Calu3 (cell line): ENCODE measurements around the gene CHST6. TPM values are rescaled to one million over a fixed set of nuclear protein-coding genes. Genes with fewer than 3 reads are reported as not detected.

Experiments
- BruUV-seq: library from RNA; stranded (reverse); fragments of 400-500 nt; replicated peaks from 2 replicates; lab custom pipeline; 2021; lab: Mats Ljungman, UMichigan
- CTCF ChIA-PET: fragments of 300-600 bp; sonication (Branson Sonifier 250); formaldehyde crosslinking; loops from one replicate; lab custom pipeline; 2022; ENCODE audit warnings: antibody characterized with exemption; lab: Charles Lee
- DNase-seq: peaks from one replicate; pipeline ENCODE4 v3.0.0; 2022
- H3K27ac Mint-ChIP-seq: one replicate; pipeline ENCODE4 v1.8.0; 2022; ENCODE audit warnings: mixed read lengths; ENCODE audit not compliant: unreplicated experiment
- H3K27me3 Mint-ChIP-seq: one replicate; pipeline ENCODE4 v1.8.0; 2022; ENCODE audit warnings: mixed read lengths; ENCODE audit not compliant: unreplicated experiment
- H3K36me3 Mint-ChIP-seq: one replicate; pipeline ENCODE4 v1.8.0; 2022; ENCODE audit warnings: mild to moderate bottlenecking, moderate library complexity, mixed read lengths; ENCODE audit not compliant: insufficient read depth, unreplicated experiment
- H3K4me1 Mint-ChIP-seq: one replicate; pipeline ENCODE4 v1.8.0; 2022; ENCODE audit warnings: mild to moderate bottlenecking, low read depth, mixed read lengths; ENCODE audit not compliant: unreplicated experiment
- H3K4me3 Mint-ChIP-seq: one replicate; pipeline ENCODE4 v1.8.0; 2022; ENCODE audit warnings: mild to moderate bottlenecking, low read depth, moderate library complexity, mixed read lengths; ENCODE audit not compliant: unreplicated experiment
- H3K9me3 Mint-ChIP-seq: one replicate; pipeline ENCODE4 v1.8.0; 2022; ENCODE audit warnings: low read depth, mixed read lengths; ENCODE audit not compliant: unreplicated experiment
- CTCF ChIP-seq: fragments of 200-600 bp; IDR thresholded peaks from one replicate; pipeline ENCODE4 v1.8.0; 2022; ENCODE audit warnings: antibody characterized with exemption; ENCODE audit not compliant: unreplicated experiment
- intact Hi-C: fragments of 100-400 bp; cut with micrococcal nuclease; formaldehyde crosslinking; loops from one replicate; pipeline ENCODE4 v1.10.0; 2022; ENCODE audit not compliant: unreplicated experiment
- total RNA-seq: library from RNA; stranded (reverse); gene quantifications from 2 replicates; pipeline ENCODE4 v1.2.3, GENCODE V29; 2022

Gene CHST6
- total RNA-seq, 1 experiment from 2014 or later = 4.3 TPM

DNA sequence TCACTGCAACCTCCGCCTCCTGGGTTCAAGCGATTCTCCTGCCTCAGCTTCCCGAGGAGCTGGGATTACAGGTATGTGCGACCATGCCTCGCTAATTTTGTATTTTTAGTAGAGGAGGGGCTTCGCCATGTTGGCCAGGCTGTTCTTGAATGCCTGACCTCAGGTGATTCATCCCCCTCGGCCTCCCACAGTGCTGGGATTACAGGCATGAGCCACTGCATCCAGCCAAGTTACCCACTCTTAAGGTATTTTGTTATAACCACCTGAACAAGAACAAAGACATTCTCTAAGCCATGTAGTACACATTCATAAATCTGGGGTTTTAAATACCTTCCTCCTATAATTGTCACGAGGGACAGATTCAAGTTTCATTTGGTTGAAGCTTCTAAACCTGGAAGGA lies 18.4 kb downstream of the CHST6 start:
- CTCF ChIA-PET = interaction anchor here (0.6 to 1.5 kb wide), 4 partner anchors 12 to 41 kb away, joined by 3 to 4 read pairs (median 4); no protein-coding TSS in a partner anchor
- BruUV-seq = no TSS peak
- no peak for DNase-seq
- peaks cover 15% of the 10 kb centered on the region for H3K4me1 Mint-ChIP-seq
- no peak for TF ChIP-seq CTCF
- intact Hi-C loops = no loop called here
- H3K4me3 Mint-ChIP-seq = no peak overlapping the region
- no peaks in the 10 kb centered on the region for H3K9me3 Mint-ChIP-seq
- H3K27ac Mint-ChIP-seq = no peak overlapping the region
- H3K27me3 Mint-ChIP-seq = peaks cover 15% of the 10 kb centered on the region
- no peaks in the 10 kb centered on the region for H3K36me3 Mint-ChIP-seq

- no TSS peak for BruUV-seq
- DNase-seq = no peak
- no peak for TF ChIP-seq CTCF
- H3K27me3 Mint-ChIP-seq = peaks cover 15% of the 10 kb centered on the region
- CTCF ChIA-PET = no interaction called here
- intact Hi-C loops = no loop called here
- H3K4me3 Mint-ChIP-seq = no peak overlapping the region
- no peaks in the 10 kb centered on the region for H3K36me3 Mint-ChIP-seq
- H3K27ac Mint-ChIP-seq = no peak overlapping the region
- no peaks in the 10 kb centered on the region for H3K9me3 Mint-ChIP-seq
- peaks cover 20% of the 10 kb centered on the region for H3K4me1 Mint-ChIP-seq
Measured at GRCh38 chr16:75475420-75475847, 19.8 kb downstream of the CHST6 start.

DNA sequence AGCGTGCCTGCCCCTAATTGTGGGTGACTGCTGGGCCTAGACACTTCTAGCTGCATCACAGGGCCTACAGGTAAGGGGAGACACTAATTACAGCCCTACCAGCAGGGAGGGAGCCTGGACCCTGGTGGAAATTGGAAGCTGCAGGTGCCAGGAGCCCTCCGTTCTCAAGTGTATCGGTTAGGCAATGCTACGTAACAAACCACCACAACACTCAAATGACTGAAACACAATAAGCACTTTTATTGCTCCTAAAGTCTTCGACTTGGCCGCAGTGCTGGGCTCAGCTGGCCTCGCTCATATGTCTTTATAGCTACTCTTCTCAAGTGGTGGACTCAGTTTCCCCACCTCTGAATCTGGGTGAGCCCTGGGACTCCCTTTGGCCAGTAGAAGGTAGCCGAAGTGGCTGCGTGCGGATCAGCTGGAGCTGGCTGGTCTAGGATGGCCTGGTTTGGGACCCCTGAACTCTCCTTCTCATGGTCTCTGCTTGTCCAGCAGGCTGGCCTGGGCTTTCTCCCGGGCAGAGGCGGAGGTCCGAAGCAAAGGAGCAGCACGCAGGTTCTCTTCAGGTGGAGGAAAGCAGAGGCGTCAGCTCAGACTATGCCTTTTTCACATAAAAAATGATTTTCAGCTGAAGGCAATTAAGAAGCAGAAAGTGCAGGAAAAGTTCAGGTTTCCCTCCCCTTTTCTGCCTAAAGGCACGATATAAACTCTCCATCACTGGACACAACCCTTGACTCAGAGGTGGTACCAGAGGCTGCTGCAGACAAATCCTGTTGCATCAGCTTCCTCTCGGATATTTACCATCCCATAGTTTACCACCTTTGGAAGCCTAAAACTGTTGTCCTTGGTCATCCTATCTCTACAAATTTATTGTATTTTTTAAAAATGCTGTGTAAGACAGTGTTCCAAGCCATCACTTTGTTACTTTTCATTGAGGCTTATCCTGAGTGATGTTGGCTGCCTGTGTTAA lies 22.0 kb downstream of the CHST6 start:
- Mint-ChIP-seq H3K27me3 (peaks cover 11% of the 10 kb centered on the region), H3K36me3 (no peaks in the 10 kb centered on the region), H3K4me1 (peaks cover 17% of the 10 kb centered on the region), H3K27ac (no peak overlapping the region), H3K9me3 (no peaks in the 10 kb centered on the region), H3K4me3 (no peak overlapping the region)
- CTCF ChIA-PET = interaction anchor here (1.5 to 1.7 kb wide), 2 partner anchors 44 to 77 kb away, joined by 3 to 12 read pairs; no protein-coding TSS in a partner anchor
- intact Hi-C loops = loop anchor here (1.0 to 5.0 kb wide), 2 partner anchors 44 to 289 kb away; no protein-coding TSS in a partner anchor
- BruUV-seq = no TSS peak
- no peak for TF ChIP-seq CTCF
- DNase-seq = no peak

DNA sequence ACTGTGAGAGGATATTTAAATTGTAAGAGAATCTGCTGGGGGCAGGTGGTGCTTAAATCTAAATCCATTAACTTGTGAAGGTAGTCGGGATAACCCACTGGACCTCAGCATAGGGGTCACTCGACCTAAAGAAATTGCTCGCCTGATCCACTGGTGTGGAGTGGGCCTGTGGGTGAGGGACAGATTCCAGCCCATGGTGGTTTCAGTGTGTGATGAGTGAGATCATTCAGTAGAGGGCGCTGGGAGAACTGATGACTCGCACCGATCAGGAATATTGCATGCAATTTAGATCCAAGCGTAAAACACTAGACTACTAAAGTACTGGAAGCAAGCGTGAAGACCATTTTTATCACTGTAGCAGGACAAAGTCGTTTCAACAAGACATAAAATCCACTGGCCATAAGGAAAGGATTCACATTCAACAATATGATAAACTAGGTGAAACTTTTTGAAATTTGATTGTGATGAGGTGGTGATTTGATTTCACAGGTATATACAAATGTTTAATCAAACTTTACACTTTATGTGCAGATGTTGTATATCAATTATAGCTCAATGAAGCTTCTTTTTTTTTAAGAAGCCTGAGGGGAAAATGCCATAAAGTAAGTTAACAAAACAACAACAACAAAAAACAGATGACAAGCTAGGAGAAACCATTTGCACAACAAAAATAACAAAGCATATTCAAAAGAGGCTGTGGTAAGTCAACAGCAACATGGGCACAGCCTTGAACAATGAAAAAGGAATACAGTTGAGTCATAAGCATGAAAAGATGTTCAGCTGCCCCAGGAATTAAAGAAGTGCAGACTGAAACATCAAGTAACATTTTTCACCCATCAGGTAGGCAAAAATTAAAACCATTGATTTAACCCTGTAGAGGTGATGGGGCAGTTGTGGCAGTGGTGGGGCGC lies 23.3 kb downstream of the CHST6 start:
- no peaks in the 10 kb centered on the region for H3K9me3 Mint-ChIP-seq
- no peak overlapping the region for H3K4me3 Mint-ChIP-seq
- H3K4me1 Mint-ChIP-seq = peaks cover 9% of the 10 kb centered on the region
- BruUV-seq = no TSS peak
- no peaks in the 10 kb centered on the region for H3K36me3 Mint-ChIP-seq
- DNase-seq = peak; percentile 64
- CTCF ChIA-PET = interaction anchor here (0.7 to 1.7 kb wide), 4 partner anchors 25 to 78 kb away, joined by 3 to 12 read pairs (median 7); no protein-coding TSS in a partner anchor
- no peaks in the 10 kb centered on the region for H3K27me3 Mint-ChIP-seq
- intact Hi-C loops = loop anchor here (1.0 to 5.0 kb wide), 3 partner anchors 45 to 290 kb away; partner anchors contain the start of gene TMEM231
- H3K27ac Mint-ChIP-seq = no peak overlapping the region
- TF ChIP-seq CTCF = peak; percentile 55
